Measurements from ENCODE around the gene STARD7.

- no peak for TF ChIP-seq CTCF (conservative IDR thresholded peaks at IDR 0.05; ENCODE audit: low read depth in 2 of 2)
- TF ChIP-seq REST (IDR thresholded peaks at IDR 0.05; ENCODE audit: unreplicated experiment), result no peak
- no peak for TF ChIP-seq NANOG (IDR thresholded peaks at IDR 0.05; ENCODE audit: borderline replicate concordance)
- no peak for TF ChIP-seq EZH2 (IDR thresholded peaks at IDR 0.05; ENCODE audit: low read depth, unreplicated experiment)
- TF ChIP-seq POLR2AphosphoS5 (IDR thresholded peaks at IDR 0.05; ENCODE audit: low read depth), result no peak
- no peak for TF ChIP-seq JUNB (IDR thresholded peaks at IDR 0.05; ENCODE audit: unreplicated experiment)
- TF ChIP-seq EZH2phosphoT487 (IDR thresholded peaks at IDR 0.05; ENCODE audit: unreplicated experiment), result no peak
- no peak for TF ChIP-seq ZNF114 (CRISPR knock-in tag; IDR thresholded peaks at IDR 0.05)
- TF ChIP-seq ETS1 (IDR thresholded peaks at IDR 0.05), result no peak
- no peak for TF ChIP-seq CREB1 (CRISPR knock-in tag; IDR thresholded peaks at IDR 0.05; ENCODE audit: low read depth)
- TF ChIP-seq ZNF462 (CRISPR knock-in tag; IDR thresholded peaks at IDR 0.05), result no peak
Measured at GRCh38 chr2:96140941-96141623, 67.5 kb downstream of the STARD7 start.
